CD4-positive, alpha-beta T cell (primary cell): ENCODE data around the gene WBP1. TPM values are rescaled to one million over a fixed set of nuclear protein-coding genes. Genes with fewer than 3 reads are reported as not detected.
"Not testable (repeated sequence)": the region's sequence is repeated elsewhere in the genome, so short reads cannot be mapped to it uniquely, and the experiment has no call there.

Experiments
- ATAC-seq: fragments of 200-7000 bp; cut with Tn5 transposase; one replicate; pipeline ENCODE4 v1.10.0; 2022; ENCODE audit warnings: mild to moderate bottlenecking; ENCODE audit not compliant: poor library complexity
- CTCF ChIA-PET: fragments of 350-600 bp; sonication (Branson Sonifier 250); formaldehyde crosslinking; loops from one replicate; lab custom pipeline; 2021; ENCODE audit warnings: antibody characterized with exemption, inconsistent platforms; lab: Charles Lee
- POLR2A ChIA-PET: fragments of 350-600 bp; sonication (Branson Sonifier 250); formaldehyde crosslinking; loops from one replicate; lab custom pipeline; 2021; ENCODE audit warnings: antibody characterized with exemption, inconsistent platforms; lab: Charles Lee
- DNase-seq, 14 experiments: peaks; one replicate each; pipeline ENCODE4 v3.0.0-alpha.2; 2013 to 2020; ENCODE audit warnings: mixed read lengths in 2 of 14
- H3K27ac ChIP-seq, 2 donors: one replicate each; pipeline versions ENCODE4 v1.5.1 to v1.7.0; 2013; ENCODE audit warnings: low read length in 2 of 2, low read depth in 1 of 2, mild to moderate bottlenecking in 1 of 2
- H3K27me3 ChIP-seq, 2 experiments: 1 replicate in 1 of 2; 2 replicates in 1 of 2; pipeline versions ENCODE4 v1.6.1 to v1.7.0; 2013; ENCODE audit warnings: low read length in 2 of 2, control low read depth in 1 of 2, mild to moderate bottlenecking in 1 of 2, moderate library complexity in 1 of 2; ENCODE audit not compliant: insufficient read depth in 2 of 2, control insufficient read depth in 1 of 2
- H3K36me3 ChIP-seq: one replicate; pipeline ENCODE4 v1.6.1; 2013; ENCODE audit warnings: low read length, control low read depth; ENCODE audit not compliant: insufficient read depth
- H3K4me1 ChIP-seq: one replicate; pipeline ENCODE4 v1.6.1; 2013; ENCODE audit warnings: low read length, control low read depth; ENCODE audit not compliant: insufficient read depth
- H3K4me3 ChIP-seq: one replicate; pipeline ENCODE4 v1.5.1; 2013; ENCODE audit warnings: mild to moderate bottlenecking, low read length, moderate library complexity
- H3K9me3 ChIP-seq, 2 experiments: 1 replicate in 1 of 2; 2 replicates in 1 of 2; pipeline versions ENCODE4 v1.6.1 to v1.7.0; 2013; ENCODE audit warnings: low read length in 2 of 2, mild to moderate bottlenecking in 2 of 2, control low read depth in 1 of 2, moderate library complexity in 1 of 2; ENCODE audit not compliant: control insufficient read depth in 1 of 2, insufficient read depth in 1 of 2
- H3K27ac Mint-ChIP-seq: one replicate; pipeline ENCODE4 v1.8.0; 2020; ENCODE audit warnings: mixed read lengths
- H3K27me3 Mint-ChIP-seq: one replicate; pipeline ENCODE4 v1.8.0; 2021; ENCODE audit warnings: mixed read lengths
- H3K36me3 Mint-ChIP-seq: one replicate; pipeline ENCODE4 v1.8.0; 2021; ENCODE audit warnings: low read depth, mixed read lengths
- H3K4me1 Mint-ChIP-seq: one replicate; pipeline ENCODE4 v1.8.0; 2021; ENCODE audit warnings: low read depth, mixed read lengths
- H3K4me3 Mint-ChIP-seq: one replicate; pipeline ENCODE4 v1.8.0; 2020; ENCODE audit warnings: mild to moderate bottlenecking, mixed read lengths
- H3K9me3 Mint-ChIP-seq: one replicate; pipeline ENCODE4 v1.8.0; 2020; ENCODE audit warnings: mixed read lengths
- CTCF ChIP-seq: fragments of 200-600 bp; IDR thresholded peaks from one replicate; pipeline ENCODE4 v1.8.0; 2022; ENCODE audit warnings: antibody characterized with exemption, mild to moderate bottlenecking
- intact Hi-C, 2 experiments: fragments of 100-400 bp; cut with DNase I in 1 of 2; cut with micrococcal nuclease in 1 of 2; formaldehyde crosslinking; loops; one replicate each; pipeline versions ENCODE4 v1.15.1 to v1.9.0; 2023 to 2025; cut with DNase I, micrococcal nuclease
- total RNA-seq, 174 experiments: library from RNA in 2 of 174; stranded (reverse) in 2 of 174; gene quantifications; one replicate each; pipeline ENCODE4 v1.2.3 and lab custom pipeline; 2021 to 2026

The WBP1 gene
- total RNA-seq, 2 experiments from 2014 or later = 79.1 to 80.5 TPM

DNA sequence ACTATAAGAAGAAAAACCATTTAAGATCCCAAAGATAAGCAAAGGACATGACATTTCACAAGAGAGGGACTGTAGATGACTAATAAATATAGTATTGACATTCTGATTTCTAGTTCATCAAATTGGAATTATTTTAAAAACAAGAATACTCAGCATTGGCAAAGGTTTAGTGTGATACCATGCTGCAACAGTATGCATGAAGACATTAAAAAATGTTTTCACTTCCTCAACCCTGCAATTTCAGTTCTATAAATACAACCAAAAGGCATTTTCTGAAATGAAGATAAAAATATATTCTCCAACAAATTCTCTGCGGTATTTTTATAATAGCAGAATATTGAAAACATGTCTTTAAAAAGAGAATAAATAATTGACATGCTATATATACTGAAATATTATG is 38.9 kb upstream of the WBP1 start:
- Mint-ChIP-seq H3K27ac (no peak overlapping the region), H3K36me3 (peaks cover 5% of the 10 kb centered on the region), H3K4me1 (peaks cover 48% of the 10 kb centered on the region), H3K27me3 (no peaks in the 10 kb centered on the region), H3K4me3 (no peak overlapping the region), H3K9me3 (no peaks in the 10 kb centered on the region)
- H3K36me3 ChIP-seq = no peaks in the 10 kb centered on the region
- no peak for TF ChIP-seq CTCF
- ATAC-seq = no peak
- ChIA-PET CTCF (no interaction called here), POLR2A (no interaction called here)
- peaks cover 38% of the 10 kb centered on the region for H3K4me1 ChIP-seq
- no peak overlapping the region for H3K27ac ChIP-seq
- intact Hi-C loops = no loop called here
- DNase-seq = no peak
- H3K27me3 ChIP-seq = peaks cover 0 to 8% of the 10 kb centered on the region in 2 experiments
- H3K4me3 ChIP-seq = no peak overlapping the region
- peaks cover 0 to 8% of the 10 kb centered on the region in 2 experiments for H3K9me3 ChIP-seq

GRCh38 chr2:74420006-74420405 is 38.2 kb upstream of the WBP1 start:
- Histone ChIP-seq H3K27me3 (peaks cover 0 to 3% of the 10 kb centered on the region in 2 experiments), H3K4me1 (peaks cover 31% of the 10 kb centered on the region), H3K27ac (no peak overlapping the region), H3K36me3 (peaks cover 4% of the 10 kb centered on the region), H3K4me3 (no peak overlapping the region), H3K9me3 (peaks cover 0 to 2% of the 10 kb centered on the region in 2 experiments)
- DNase-seq = peak in 1 of 14 experiments; percentile 10
- intact Hi-C loops = loop anchor here in 1 of 2 experiments (2.0 to 5.0 kb wide), 2 partner anchors 35 to 52 kb away; partner anchors contain the start of genes INO80B and MRPL53
- no peaks in the 10 kb centered on the region for H3K27me3 Mint-ChIP-seq
- peaks cover 5% of the 10 kb centered on the region for H3K36me3 Mint-ChIP-seq
- H3K9me3 Mint-ChIP-seq = no peaks in the 10 kb centered on the region
- H3K4me3 Mint-ChIP-seq = peak overlapping the region; percentile 76
- H3K27ac Mint-ChIP-seq = peak overlapping the region; percentile 96
- ATAC-seq = no peak
- ChIA-PET POLR2A (interaction anchor here (0.6 to 3.0 kb wide), 3 partner anchors 19 to 38 kb away, joined by 4 to 25 read pairs (median 15); partner anchors contain the start of gene WBP1), CTCF (interaction anchor here (1.2 kb wide), 1 partner anchor 63 kb away, joined by 3 read pairs; the partner anchor contains the start of genes CCDC142 and TTC31)
- no peak for TF ChIP-seq CTCF
- H3K4me1 Mint-ChIP-seq = peaks cover 48% of the 10 kb centered on the region

DNA sequence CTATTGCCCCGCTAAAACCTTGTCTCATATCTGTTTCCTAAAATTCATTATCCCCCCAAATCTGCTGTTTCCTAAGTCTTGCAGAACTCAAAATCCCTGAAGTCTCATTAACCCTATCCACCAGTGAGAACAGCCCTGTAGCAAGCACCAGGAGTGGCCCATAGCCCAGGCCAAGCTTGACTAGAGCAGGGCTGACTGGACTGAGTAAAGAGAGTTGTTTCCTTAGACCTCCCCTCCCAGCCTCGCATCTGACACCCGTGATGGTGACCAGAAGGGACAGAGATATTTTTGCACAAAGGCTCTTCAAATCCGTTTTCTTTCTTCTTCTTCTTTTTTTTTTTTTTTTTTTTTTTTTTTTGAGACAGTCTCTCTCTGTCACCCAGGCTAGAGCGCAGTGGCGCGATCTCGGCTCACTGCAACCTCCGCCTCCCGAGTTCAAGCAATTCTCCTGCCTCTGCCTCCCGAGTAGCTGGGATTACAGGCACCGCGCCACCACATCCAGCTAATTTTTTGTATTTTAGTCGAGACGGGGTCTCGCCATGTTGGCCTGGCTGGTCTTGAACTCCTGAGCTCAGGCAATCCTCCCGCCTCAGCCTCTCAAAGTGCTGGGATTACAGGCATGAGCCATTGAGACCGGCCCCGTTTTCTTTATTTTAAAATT is 37.7 kb upstream of the WBP1 start:
- H3K4me3 ChIP-seq = peak overlapping the region; percentile 98

More for the DNA sequence above, 37.7 kb upstream of the WBP1 start:
- DNase-seq = peak in 1 of 14 experiments; percentile 15
- H3K27me3 Mint-ChIP-seq, H3K27me3 ChIP-seq, H3K36me3 Mint-ChIP-seq, ATAC-seq, H3K9me3 Mint-ChIP-seq, H3K9me3 ChIP-seq, H3K36me3 ChIP-seq: not testable (repeated sequence)
- POLR2A ChIA-PET = interaction anchor here (0.6 to 3.0 kb wide), 14 partner anchors 19 to 242 kb away, joined by 3 to 25 read pairs (median 4); partner anchors contain the start of genes INO80B, MOB1A, MRPL53 and TTC31
- Mint-ChIP-seq H3K4me1 (peaks cover 44% of the 10 kb centered on the region), H3K27ac (peak overlapping the region; percentile 96), H3K4me3 (peak overlapping the region; percentile 100)
- intact Hi-C loops = loop anchor here (1.0 to 5.0 kb wide), 4 partner anchors 34 to 63 kb away; partner anchors contain the start of genes INO80B (in 1 of the 2), MRPL53 (in 1 of the 2) and TTC31 (in 1 of the 2)
- H3K27ac ChIP-seq = peak overlapping the region; percentile 82 to 90
- CTCF ChIA-PET = interaction anchor here (1.0 to 1.2 kb wide), 3 partner anchors 29 to 63 kb away, joined by 3 to 7 read pairs (median 6); partner anchors contain the start of genes CCDC142, INO80B and TTC31
- H3K4me1 ChIP-seq = peaks cover 25% of the 10 kb centered on the region
